Activated CD8-positive, alpha-beta T cell treated with anti-CD3 and anti-CD28 coated beads for 36 hours (primary cell): ENCODE results near the gene PTPRD. TPM values are rescaled to one million over a fixed set of nuclear protein-coding genes. Genes with fewer than 3 reads are reported as not detected.

Source experiments
- ATAC-seq: fragments of 200-7000 bp; cut with Tn5 transposase; one replicate; pipeline ENCODE4 v1.10.0; 2021; ENCODE audit warnings: mild to moderate bottlenecking, moderate library complexity
- CTCF ChIA-PET: fragments of 350-600 bp; sonication (Branson Sonifier 250); formaldehyde crosslinking; loops from one replicate; lab custom pipeline; 2021; ENCODE audit warnings: antibody characterized with exemption; lab: Charles Lee
- POLR2A ChIA-PET: fragments of 350-600 bp; sonication (Branson Sonifier 250); formaldehyde crosslinking; loops from one replicate; lab custom pipeline; 2021; ENCODE audit warnings: antibody characterized with exemption; lab: Charles Lee
- DNase-seq: peaks from one replicate; pipeline ENCODE4 v3.0.0-alpha.2; 2020
- H3K27ac Mint-ChIP-seq: one replicate; pipeline ENCODE4 v1.8.0; 2021; ENCODE audit warnings: mild to moderate bottlenecking, mixed read lengths
- H3K27me3 Mint-ChIP-seq: one replicate; pipeline ENCODE4 v1.8.0; 2021; ENCODE audit warnings: mixed read lengths
- H3K36me3 Mint-ChIP-seq: one replicate; pipeline ENCODE4 v1.8.0; 2021; ENCODE audit warnings: low read depth, mixed read lengths
- H3K4me1 Mint-ChIP-seq: one replicate; pipeline ENCODE4 v1.8.0; 2021; ENCODE audit warnings: low read depth, mixed read lengths
- H3K4me3 Mint-ChIP-seq: one replicate; pipeline ENCODE4 v1.8.0; 2021; ENCODE audit warnings: mild to moderate bottlenecking, moderate library complexity, mixed read lengths
- H3K9me3 Mint-ChIP-seq: one replicate; pipeline ENCODE4 v1.8.0; 2021; ENCODE audit warnings: mixed read lengths
- CTCF ChIP-seq: fragments of 200-600 bp; IDR thresholded peaks from one replicate; pipeline ENCODE4 v1.8.0; 2022; ENCODE audit warnings: antibody characterized with exemption, mild to moderate bottlenecking
- intact Hi-C: fragments of 100-400 bp; cut with micrococcal nuclease; formaldehyde crosslinking; loops from one replicate; pipeline ENCODE4 v1.10.0; 2022
- total RNA-seq, 2 experiments: library from RNA; stranded (reverse); gene quantifications; one replicate each; pipeline ENCODE4 v1.2.3, GENCODE V29; 2021

Gene PTPRD
- total RNA-seq, 2 experiments from 2014 or later = not detected

GRCh38 chr9:8388132-8388531 is 2224.7 kb downstream of the PTPRD start:
- Mint-ChIP-seq H3K27ac (no peak overlapping the region), H3K36me3 (no peaks in the 10 kb centered on the region), H3K4me3 (no peak overlapping the region), H3K9me3 (no peaks in the 10 kb centered on the region), H3K27me3 (peaks cover 3% of the 10 kb centered on the region), H3K4me1 (no peaks in the 10 kb centered on the region)
- intact Hi-C loops = no loop called here
- ChIA-PET CTCF (no interaction called here), POLR2A (no interaction called here)
- ATAC-seq (no peak), DNase-seq (no peak)
- no peak for TF ChIP-seq CTCF

- Mint-ChIP-seq H3K4me1 (no peaks in the 10 kb centered on the region), H3K27me3 (peaks cover 3% of the 10 kb centered on the region), H3K27ac (no peak overlapping the region), H3K9me3 (no peaks in the 10 kb centered on the region), H3K4me3 (no peak overlapping the region), H3K36me3 (no peaks in the 10 kb centered on the region)
- ATAC-seq (no peak), DNase-seq (no peak)
- no peak for TF ChIP-seq CTCF
- ChIA-PET POLR2A (no interaction called here), CTCF (no interaction called here)
- intact Hi-C loops = no loop called here
These were observed 2228.7 kb downstream of the PTPRD start for GRCh38 chr9:8384091-8384490.

- TF ChIP-seq CTCF = no peak
- ChIA-PET POLR2A (no interaction called here), CTCF (no interaction called here)
- Mint-ChIP-seq H3K36me3 (no peaks in the 10 kb centered on the region), H3K27me3 (peaks cover 2% of the 10 kb centered on the region), H3K4me3 (no peak overlapping the region), H3K27ac (no peak overlapping the region), H3K4me1 (no peaks in the 10 kb centered on the region), H3K9me3 (no peaks in the 10 kb centered on the region)
- intact Hi-C loops = no loop called here
- no peak for ATAC-seq
- no peak for DNase-seq
These were observed 2229.8 kb downstream of the PTPRD start for GRCh38 chr9:8382777-8383527.

GRCh38 chr9:8382266-8382665 is 2230.5 kb downstream of the PTPRD start:
- Mint-ChIP-seq H3K4me3 (no peak overlapping the region), H3K9me3 (no peaks in the 10 kb centered on the region), H3K27ac (no peak overlapping the region), H3K36me3 (no peaks in the 10 kb centered on the region), H3K27me3 (peaks cover 2% of the 10 kb centered on the region), H3K4me1 (no peaks in the 10 kb centered on the region)
- no peak for TF ChIP-seq CTCF
- CTCF ChIA-PET = no interaction called here
- DNase-seq (no peak), ATAC-seq (no peak)
- intact Hi-C loops = no loop called here
- POLR2A ChIA-PET = no interaction called here

GRCh38 chr9:8381601-8382000 is 2231.2 kb downstream of the PTPRD start:
- Mint-ChIP-seq H3K9me3 (no peaks in the 10 kb centered on the region), H3K4me3 (no peak overlapping the region), H3K4me1 (no peaks in the 10 kb centered on the region), H3K27me3 (peaks cover 2% of the 10 kb centered on the region), H3K36me3 (no peaks in the 10 kb centered on the region), H3K27ac (no peak overlapping the region)
- ATAC-seq (no peak), DNase-seq (no peak)
- POLR2A ChIA-PET = no interaction called here
- intact Hi-C loops = no loop called here
- TF ChIP-seq CTCF = no peak
- CTCF ChIA-PET = no interaction called here
